Thyroid gland (tissue), 4 donors: ENCODE data around the gene AP3S2.

ENCODE experiments used
- POLR2A ChIP-seq, 2 donors: fragments of 450-650 bp; IDR thresholded peaks; one replicate each; pipeline ENCODE4 v1.6.1; 2017; ENCODE audit warnings: antibody characterized with exemption in 2 of 2, mild to moderate bottlenecking in 2 of 2, moderate library complexity in 1 of 2
- TF ChIP-seq, protein P1 (sequence below), 6 experiments: fragments of 200-600 bp in 3 of 6; fragments of 450-650 bp in 3 of 6; sonication (generic) in 3 of 6; IDR thresholded peaks; one replicate each; pipeline ENCODE4 v1.5.1; 2016 to 2019; ENCODE audit warnings: antibody characterized with exemption in 6 of 6, mild to moderate bottlenecking in 2 of 6, inconsistent platforms in 1 of 6, moderate library complexity in 1 of 6

DNA sequence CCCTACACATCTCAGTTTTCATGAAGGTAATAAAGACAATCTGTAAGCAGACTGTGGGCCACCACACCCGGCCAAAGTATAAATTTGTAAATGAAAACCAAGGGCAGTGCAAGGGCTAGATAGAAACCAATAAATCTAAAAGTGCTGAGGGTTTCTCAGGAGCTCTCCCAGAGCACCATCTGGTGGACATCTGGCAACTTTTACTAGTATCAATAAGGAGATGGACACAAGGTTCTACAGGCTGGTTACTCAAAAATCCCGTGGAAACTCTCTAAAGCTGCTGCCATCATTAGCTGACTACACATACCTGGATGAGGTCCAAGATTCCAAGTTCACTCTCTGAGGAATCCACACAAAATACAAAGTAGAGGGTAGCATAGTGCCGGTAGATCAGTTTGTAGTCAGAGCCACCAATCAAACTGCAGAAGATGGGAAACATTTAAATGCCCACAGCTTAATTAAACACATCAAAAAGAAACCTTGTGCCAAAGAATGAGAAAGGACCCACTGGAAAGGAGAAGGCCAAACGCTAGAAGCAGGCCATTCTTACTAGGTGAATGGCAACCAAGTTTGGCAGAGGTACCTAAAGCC is 5.5 kb downstream of the AP3S2 start:
- no peak for TF ChIP-seq POLR2A (IDR thresholded peaks at IDR 0.05)
- TF ChIP-seq, protein P1, sequence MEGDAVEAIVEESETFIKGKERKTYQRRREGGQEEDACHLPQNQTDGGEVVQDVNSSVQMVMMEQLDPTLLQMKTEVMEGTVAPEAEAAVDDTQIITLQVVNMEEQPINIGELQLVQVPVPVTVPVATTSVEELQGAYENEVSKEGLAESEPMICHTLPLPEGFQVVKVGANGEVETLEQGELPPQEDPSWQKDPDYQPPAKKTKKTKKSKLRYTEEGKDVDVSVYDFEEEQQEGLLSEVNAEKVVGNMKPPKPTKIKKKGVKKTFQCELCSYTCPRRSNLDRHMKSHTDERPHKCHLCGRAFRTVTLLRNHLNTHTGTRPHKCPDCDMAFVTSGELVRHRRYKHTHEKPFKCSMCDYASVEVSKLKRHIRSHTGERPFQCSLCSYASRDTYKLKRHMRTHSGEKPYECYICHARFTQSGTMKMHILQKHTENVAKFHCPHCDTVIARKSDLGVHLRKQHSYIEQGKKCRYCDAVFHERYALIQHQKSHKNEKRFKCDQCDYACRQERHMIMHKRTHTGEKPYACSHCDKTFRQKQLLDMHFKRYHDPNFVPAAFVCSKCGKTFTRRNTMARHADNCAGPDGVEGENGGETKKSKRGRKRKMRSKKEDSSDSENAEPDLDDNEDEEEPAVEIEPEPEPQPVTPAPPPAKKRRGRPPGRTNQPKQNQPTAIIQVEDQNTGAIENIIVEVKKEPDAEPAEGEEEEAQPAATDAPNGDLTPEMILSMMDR (IDR thresholded peaks at IDR 0.05) = peak in 2 of 6 experiments; percentile 16 to 27
